GM12878 (cell line): ENCODE results near the gene TMSB10. TPM values are rescaled to one million over a fixed set of nuclear protein-coding genes. Genes with fewer than 3 reads are reported as not detected.

Source experiments
- ATAC-seq: fragments of 200-7000 bp; cut with Tn5 transposase; 3 replicates; pipeline ENCODE4 v1.9.1; 2020; ENCODE audit warnings: mild to moderate bottlenecking, moderate library complexity
- BruUV-seq: library from RNA; stranded (reverse); fragments of 400-500 nt; replicated peaks from 2 replicates; lab custom pipeline; 2021; lab: Mats Ljungman, UMichigan
- CTCF ChIA-PET: fragments of 300-600 bp; sonication (Branson Sonifier 250); formaldehyde crosslinking; extraction: SDS; loops from one replicate; lab custom pipeline; 2021; ENCODE audit warnings: inconsistent platforms; lab: Yijun Ruan, JAX
- POLR2A ChIA-PET: fragments of 350-600 bp; formaldehyde crosslinking; extraction: SDS; loops from one replicate; lab custom pipeline; 2021; ENCODE audit warnings: inconsistent platforms; lab: Charles Lee
- RAD21 ChIA-PET: fragments of 300-600 bp; sonication (Branson Sonifier 250); formaldehyde crosslinking; loops from one replicate; lab custom pipeline; 2023; ENCODE audit warnings: antibody characterized with exemption; ENCODE audit not compliant: unreplicated experiment; lab: Charles Lee
- SMC1A ChIA-PET: fragments of 300-600 bp; sonication (Branson Sonifier 250); formaldehyde crosslinking; loops from one replicate; lab custom pipeline; 2023; ENCODE audit not compliant: unreplicated experiment, uncharacterized antibody; lab: Charles Lee
- DNase-seq: peaks from one replicate; pipeline ENCODE4 v3.0.0-alpha.2; 2011; ENCODE audit warnings: low read depth, low spot score
- FAIRE-seq: peaks from 3 replicates; lab custom pipeline; 2011; peaks lifted over from hg19 to GRCh38; lab: Jason Lieb, UNC
- H2AFZ ChIP-seq: 2 replicates; pipeline ENCODE4 v1.6.0; 2011; ENCODE audit warnings: low read depth, low read length, control low read depth; ENCODE audit not compliant: control insufficient read depth
- H3K27ac ChIP-seq: 2 replicates; pipeline ENCODE4 v1.5.1; 2011; ENCODE audit warnings: control low read depth; ENCODE audit not compliant: control insufficient read depth, insufficient read depth
- H3K27me3 ChIP-seq, 2 experiments: replicated peaks in 1 of 2; 2 replicates each; pipeline versions ENCODE4 v1.6.0 to v1.6.1; 2011; ENCODE audit warnings: low read length in 1 of 2; ENCODE audit not compliant: control insufficient read depth in 2 of 2, insufficient read depth in 2 of 2
- H3K36me3 ChIP-seq, 2 experiments: 2 replicates each; pipeline ENCODE4 v1.5.1; 2011; ENCODE audit warnings: low read length in 1 of 2; ENCODE audit not compliant: control insufficient read depth in 2 of 2, insufficient read depth in 2 of 2
- H3K4me1 ChIP-seq: 2 replicates; pipeline ENCODE4 v1.6.1; 2011; ENCODE audit warnings: mild to moderate bottlenecking, low read length, moderate library complexity, mixed read lengths; ENCODE audit not compliant: control insufficient read depth, insufficient read depth
- H3K4me2 ChIP-seq: 2 replicates; pipeline ENCODE4 v1.6.0; 2011; ENCODE audit warnings: control low read depth; ENCODE audit not compliant: control insufficient read depth, insufficient read depth
- H3K4me3 ChIP-seq: fragments of 200-600 bp; sonication (generic); 2 replicates; pipeline ENCODE4 v1.5.1; 2016
- H3K79me2 ChIP-seq: 2 replicates; pipeline ENCODE4 v1.6.0; 2011; ENCODE audit warnings: low read length; ENCODE audit not compliant: control insufficient read depth, insufficient read depth
- H3K9ac ChIP-seq: 2 replicates; pipeline ENCODE4 v1.8.0; 2011; ENCODE audit warnings: low read length, control low read depth, mixed read lengths; ENCODE audit not compliant: control insufficient read depth, insufficient read depth
- H3K9me3 ChIP-seq: replicated peaks from 3 replicates; pipeline ENCODE4 v1.5.1; 2011; ENCODE audit warnings: mild to moderate bottlenecking, low read length; ENCODE audit not compliant: control insufficient read depth, insufficient read depth
- H4K20me1 ChIP-seq: 2 replicates; pipeline ENCODE4 v1.6.0; 2011; ENCODE audit not compliant: control insufficient read depth, insufficient read depth
- BHLHE40 ChIP-seq, 2 experiments: fragments of 450-650 bp in 1 of 2; IDR thresholded peaks; 2 replicates each; pipeline ENCODE4 v1.6.1; 2011 to 2017; ENCODE audit warnings: low read depth in 2 of 2, borderline replicate concordance in 1 of 2, improper control_type of control experiment in 1 of 2, low read length in 1 of 2, mild to moderate bottlenecking in 1 of 2
- CBFB ChIP-seq: IDR thresholded peaks from 2 replicates; pipeline ENCODE4 v1.6.1; 2016; ENCODE audit warnings: antibody characterized with exemption, low read depth
- CREB1 ChIP-seq: IDR thresholded peaks from 2 replicates; pipeline ENCODE4 v1.6.1; 2012; ENCODE audit warnings: low read depth, mild to moderate bottlenecking, inconsistent platforms
- E2F4 ChIP-seq: IDR thresholded peaks from 2 replicates; pipeline ENCODE4 v1.6.1; 2012; ENCODE audit warnings: low read depth, low read length, improper control_type of control experiment
- MLLT1 ChIP-seq: fragments of 450-650 bp; IDR thresholded peaks from 2 replicates; pipeline ENCODE4 v1.6.1; 2016; ENCODE audit warnings: mild to moderate bottlenecking
- MTA2 ChIP-seq: fragments of 450-650 bp; IDR thresholded peaks from 2 replicates; pipeline ENCODE4 v1.6.1; 2016; ENCODE audit warnings: low read depth, mild to moderate bottlenecking, moderate library complexity
- MXI1 ChIP-seq: fragments of 150-350 bp; IDR thresholded peaks from 2 replicates; pipeline ENCODE4 v1.6.1; 2011; ENCODE audit warnings: low read depth, mild to moderate bottlenecking, inconsistent platforms, low read length, improper control_type of control experiment
- PML ChIP-seq: IDR thresholded peaks from 2 replicates; pipeline ENCODE4 v1.6.1; 2012; ENCODE audit warnings: low read length, inconsistent platforms
- RCOR1 ChIP-seq: conservative IDR thresholded peaks from 2 replicates; pipeline ENCODE4 v1.6.1; 2012; ENCODE audit warnings: low read depth, low read length, improper control_type of control experiment
- SREBF2 ChIP-seq: IDR thresholded peaks from 2 replicates; pipeline ENCODE4 v1.6.1; 2012; ENCODE audit warnings: mild to moderate bottlenecking, low read length
- SUPT20H ChIP-seq: IDR thresholded peaks from 2 replicates; pipeline ENCODE4 v1.6.1; 2011; ENCODE audit warnings: low read depth, mild to moderate bottlenecking, low read length, moderate library complexity, borderline replicate concordance; ENCODE audit not compliant: control insufficient read depth
- YY1 ChIP-seq: IDR thresholded peaks from 2 replicates; pipeline ENCODE4 v1.6.1; 2011; ENCODE audit warnings: low read depth, mild to moderate bottlenecking, low read length
- ZBED1 ChIP-seq: IDR thresholded peaks from 2 replicates; pipeline ENCODE4 v1.6.1; 2016; ENCODE audit warnings: borderline replicate concordance
- ZNF207 ChIP-seq: fragments of 450-650 bp; IDR thresholded peaks from 2 replicates; pipeline ENCODE4 v1.6.1; 2014; ENCODE audit warnings: antibody characterized with exemption, mild to moderate bottlenecking, borderline replicate concordance
- ZNF384 ChIP-seq: IDR thresholded peaks from 2 replicates; pipeline ENCODE4 v1.6.1; 2012; ENCODE audit warnings: low read depth, mild to moderate bottlenecking, low read length, improper control_type of control experiment, borderline replicate concordance
- ZNF687 ChIP-seq: fragments of 450-650 bp; IDR thresholded peaks from 2 replicates; pipeline ENCODE4 v1.6.1; 2017; ENCODE audit warnings: mild to moderate bottlenecking, moderate library complexity
- WGBS: methylation state at CpG from one replicate; pipeline ENCODE4 v1.1.6; 2016; ENCODE audit warnings: low lambda C conversion rate; ENCODE audit not compliant: insufficient replicate concordance, insufficient coverage; ENCODE audit errors: missing lambda C conversion rate; 5-methylcytosine and 5-hydroxymethylcytosine counted together
- in situ Hi-C: fragments of 300-500 bp; cut with MboI; formaldehyde crosslinking; loops from 9 replicates; pipeline ENCODE4 v1.14.3; 2018; ENCODE audit warnings: mixed read lengths
- intact Hi-C: fragments of 100-400 bp; cut with micrococcal nuclease; formaldehyde crosslinking; loops from one replicate; pipeline ENCODE4 v1.14.2; 2022; ENCODE audit not compliant: unreplicated experiment
- polyA plus RNA-seq, 11 experiments: library from polyadenylated mRNA; depleted of rRNA in 4 of 11; unstranded in 6 of 11; stranded (reverse) in 5 of 11; fragments of >200 nt; fragmentation: Nextera tagmentation in 4 of 11; fragmentation: Illumina TruSeq in 1 of 11; extraction: Ambion mirVana in 4 of 11; extraction: Trizol in 1 of 11; gene quantifications; 1 replicate in 1 of 11; 2 replicates in 10 of 11; pipeline versions ENCODE4 v1.2.1 to v1.2.3, GENCODE V29; 2011 to 2016; ENCODE audit warnings: inconsistent platforms in 2 of 11, missing spikeins in 2 of 11, low read depth in 1 of 11
- total RNA-seq, 4 experiments: library from RNA; depleted of rRNA in 3 of 4; stranded (reverse); fragments of >200 nt in 3 of 4; fragmentation: Illumina TruSeq in 1 of 4; extraction: Trizol in 1 of 4; gene quantifications; 2 replicates each; pipeline versions ENCODE4 v1.2.1 to v1.2.3, GENCODE V29; 2013 to 2021

Gene TMSB10
- total and polyA plus RNA-seq, 10 of the 15 experiments (the other 5 are each of a cell fraction or from before 2014, with no cell fraction given), result 1,406 to 4,860 (median 3,381) TPM

GRCh38 chr2:84905181-84906107 lies at the start of gene TMSB10 (continued):
- TF ChIP-seq MTA2, result no peak
- TF ChIP-seq YY1, result 0 out of 2 replicates have a peak, but pooled peaks have one; percentile 27
- TF ChIP-seq ZBED1, result peak; percentile 27; the same call in 1 of the 2 replicates
- peak; percentile 67; the same call in 1 of the 2 replicates for TF ChIP-seq ZNF207
- peak in 1 of 2 experiments; percentile 76; a peak in 2 of 4 replicates for TF ChIP-seq BHLHE40 (IDR thresholded peaks at IDR 0.05; ENCODE audit: borderline replicate concordance in 1 of 2, low read depth in 2 of 2, low read length in 1 of 2)
- TF ChIP-seq PML, result peak; percentile 98
- no peak for TF ChIP-seq RCOR1
- TF ChIP-seq E2F4, result no peak

GRCh38 chr2:84855731-84856130 lies 49.7 kb upstream of the TMSB10 start:
- Histone ChIP-seq H4K20me1 (no peaks in the 10 kb centered on the region), H3K9ac (no peak overlapping the region), H3K36me3 (no peaks in the 10 kb centered on the region), H3K4me3 (no peak overlapping the region), H3K9me3 (no peaks in the 10 kb centered on the region; the same call in 2 of the 3 replicates), H3K79me2 (no peaks in the 10 kb centered on the region), H3K27me3 (no peaks in the 10 kb centered on the region), H3K4me2 (no peak overlapping the region), H3K27ac (no peak overlapping the region), H2AFZ (no peak overlapping the region), H3K4me1 (no peaks in the 10 kb centered on the region)
- ChIA-PET POLR2A (no interaction called here), SMC1A (interaction anchor here (0.6 to 1.5 kb wide), 2 partner anchors 94 to 676 kb away, joined by 3 read pairs; no protein-coding TSS in a partner anchor), RAD21 (no interaction called here), CTCF (no interaction called here)
- ATAC-seq (no peak), DNase-seq (no peak), FAIRE-seq (no peak)
- intact Hi-C loops (no loop called here), in situ Hi-C loops (no loop called here)
- TF ChIP-seq CBFB (no peak), ZNF687 (no peak), ZNF384 (no peak), MXI1 (no peak), CREB1 (no peak), SREBF2 (no peak), MLLT1 (no peak), SUPT20H (no peak)
- 57% methylated on average over 11 of the region's 11 CpGs for WGBS
- no TSS peak for BruUV-seq
